ENCODE measurements around the gene LRRC75A. TPM values are rescaled to one million over a fixed set of nuclear protein-coding genes. Genes with fewer than 3 reads are reported as not detected.
"Not testable (repeated sequence)": the region's sequence is repeated elsewhere in the genome, so short reads cannot be mapped to it uniquely, and the experiment has no call there.

Gene LRRC75A
- total and polyA plus RNA-seq, 7 donors = 0.20 to 0.69 (median 0.30) TPM

DNA sequence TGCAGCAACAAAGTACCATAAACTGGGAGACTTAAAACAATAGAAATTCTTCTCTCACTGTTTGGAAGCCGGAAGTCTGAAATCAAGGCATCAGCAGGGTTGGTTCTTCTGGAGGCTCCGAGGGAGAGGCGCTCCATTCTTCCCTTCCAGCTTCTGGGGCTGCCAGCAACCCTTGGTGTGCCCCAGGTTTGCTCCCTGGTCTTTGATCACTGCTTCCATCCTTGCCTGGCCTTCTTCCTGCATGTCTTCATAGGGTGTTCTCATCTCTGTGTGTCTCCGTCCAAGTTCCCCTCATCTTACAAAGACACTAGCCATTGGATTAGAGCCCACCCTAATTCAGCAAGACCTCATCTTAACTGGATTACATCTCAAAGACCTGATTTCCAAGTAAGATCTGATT, 35.3 kb upstream of the LRRC75A start:
- WGBS, 3 donors = 68 to 78% (median 75%) methylated on average over 4 of the region's 4 CpGs

DNA sequence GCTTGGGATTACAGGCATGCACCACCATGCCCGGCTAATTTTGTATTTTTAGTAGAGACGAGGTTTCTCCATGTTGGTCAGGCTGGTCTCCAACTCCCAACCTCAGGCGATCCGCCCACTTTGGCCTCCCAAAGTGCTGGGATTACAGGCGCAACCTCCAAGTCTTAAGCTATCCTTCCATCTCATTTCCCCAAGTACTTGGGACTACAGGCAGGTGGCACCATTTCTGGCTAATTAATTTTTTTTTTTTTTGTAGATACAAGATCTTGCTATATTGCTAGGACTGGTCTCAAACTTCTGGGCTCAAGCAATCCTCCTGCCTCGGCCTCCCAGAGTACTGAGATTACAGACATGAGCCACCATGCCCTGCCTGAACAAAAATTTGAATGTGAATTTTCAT, 33.6 kb upstream of the LRRC75A start:
- H3K27ac ChIP-seq; intact Hi-C loops (cut with DNase I): not testable (repeated sequence)
- WGBS, 3 donors = 89 to 94% (median 89%) methylated on average over 6 of the region's 6 CpGs

More for the DNA sequence above, 35.3 kb upstream of the LRRC75A start:
- Histone ChIP-seq H3K36me3 (ENCODE audit: insufficient read depth in 1 of 2, low read depth in 1 of 2) (no peaks in the 10 kb centered on the region), H3K4me1 (no peaks in the 10 kb centered on the region), H3K9me3 (no peaks in the 10 kb centered on the region), H3K27ac (no peak overlapping the region), H3K4me3 (no peak overlapping the region), H3K27me3 (ENCODE audit: insufficient read depth in 3 of 3, low read length in 2 of 3) (peaks cover 0 to 6% (median 2%) of the 10 kb centered on the region in 3 donors)
- TF ChIP-seq, protein P1, sequence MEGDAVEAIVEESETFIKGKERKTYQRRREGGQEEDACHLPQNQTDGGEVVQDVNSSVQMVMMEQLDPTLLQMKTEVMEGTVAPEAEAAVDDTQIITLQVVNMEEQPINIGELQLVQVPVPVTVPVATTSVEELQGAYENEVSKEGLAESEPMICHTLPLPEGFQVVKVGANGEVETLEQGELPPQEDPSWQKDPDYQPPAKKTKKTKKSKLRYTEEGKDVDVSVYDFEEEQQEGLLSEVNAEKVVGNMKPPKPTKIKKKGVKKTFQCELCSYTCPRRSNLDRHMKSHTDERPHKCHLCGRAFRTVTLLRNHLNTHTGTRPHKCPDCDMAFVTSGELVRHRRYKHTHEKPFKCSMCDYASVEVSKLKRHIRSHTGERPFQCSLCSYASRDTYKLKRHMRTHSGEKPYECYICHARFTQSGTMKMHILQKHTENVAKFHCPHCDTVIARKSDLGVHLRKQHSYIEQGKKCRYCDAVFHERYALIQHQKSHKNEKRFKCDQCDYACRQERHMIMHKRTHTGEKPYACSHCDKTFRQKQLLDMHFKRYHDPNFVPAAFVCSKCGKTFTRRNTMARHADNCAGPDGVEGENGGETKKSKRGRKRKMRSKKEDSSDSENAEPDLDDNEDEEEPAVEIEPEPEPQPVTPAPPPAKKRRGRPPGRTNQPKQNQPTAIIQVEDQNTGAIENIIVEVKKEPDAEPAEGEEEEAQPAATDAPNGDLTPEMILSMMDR (IDR thresholded peaks at IDR 0.05) = no peak
- DNase-seq = no peak
- intact Hi-C loops (cut with DNase I) = no loop called here
- ATAC-seq = no peak

DNA sequence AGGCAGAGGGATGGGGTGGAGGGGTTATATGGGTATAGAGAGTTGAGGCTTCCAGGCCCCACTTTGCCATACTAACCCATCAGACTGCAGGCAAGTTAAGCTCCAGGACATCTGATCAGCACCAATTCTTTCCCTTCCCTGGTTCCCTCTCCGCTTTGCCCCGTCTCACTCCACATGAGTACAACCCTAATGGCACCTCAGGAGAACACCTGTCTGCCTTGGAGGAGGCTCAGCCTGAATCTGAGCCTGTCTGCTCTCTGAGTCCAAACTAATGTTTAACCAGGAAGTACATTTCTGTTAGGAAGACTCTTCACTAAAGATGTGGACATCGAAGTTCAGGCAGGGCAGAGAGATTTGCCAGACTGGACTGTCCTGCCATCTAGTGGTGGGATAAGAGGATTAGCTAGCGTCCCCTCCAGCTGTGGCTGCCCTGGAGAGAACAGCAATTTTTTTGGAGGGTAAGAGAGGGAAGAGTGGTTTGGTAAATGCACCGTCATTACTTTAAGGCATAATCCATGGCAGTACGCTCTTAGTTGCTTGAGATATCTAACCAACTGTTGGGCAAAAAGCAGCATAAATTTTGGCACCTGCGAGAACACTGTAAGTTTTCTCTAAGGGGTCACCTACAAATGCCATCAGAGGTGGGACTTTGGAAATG, 29.2 kb upstream of the LRRC75A start:
- H3K27me3 ChIP-seq (ENCODE audit: insufficient read depth in 3 of 3, low read length in 2 of 3) = peaks cover 0 to 20% (median 0%) of the 10 kb centered on the region in 3 donors
- DNase-seq (peak; percentile 65 to 68), ATAC-seq (peak; percentile 91 to 98 (median 94))
- intact Hi-C loops (cut with DNase I) = loop anchor here (2.0 kb wide), 3 partner anchors 68 to 156 kb away; no protein-coding TSS in a partner anchor
- H3K9me3 ChIP-seq = no peaks in the 10 kb centered on the region
- TF ChIP-seq, protein P1 (IDR thresholded peaks at IDR 0.05) = peak; percentile 92
- 23 to 33% (median 33%) methylated on average over 7 of the region's 7 CpGs for WGBS, 3 donors
- peaks cover 8% of the 10 kb centered on the region for H3K4me1 ChIP-seq
- H3K36me3 ChIP-seq (ENCODE audit: insufficient read depth in 1 of 2, low read depth in 1 of 2) = no peaks in the 10 kb centered on the region
- H3K4me3 ChIP-seq = no peak overlapping the region
- H3K27ac ChIP-seq = no peak overlapping the region

More for the DNA sequence above, 33.6 kb upstream of the LRRC75A start:
- H3K9me3 ChIP-seq; ATAC-seq; H3K4me1 ChIP-seq; H3K4me3 ChIP-seq; H3K27me3 ChIP-seq (ENCODE audit: insufficient read depth in 3 of 3, low read length in 2 of 3); H3K36me3 ChIP-seq (ENCODE audit: insufficient read depth in 1 of 2, low read depth in 1 of 2); DNase-seq: not testable (repeated sequence)

DNA sequence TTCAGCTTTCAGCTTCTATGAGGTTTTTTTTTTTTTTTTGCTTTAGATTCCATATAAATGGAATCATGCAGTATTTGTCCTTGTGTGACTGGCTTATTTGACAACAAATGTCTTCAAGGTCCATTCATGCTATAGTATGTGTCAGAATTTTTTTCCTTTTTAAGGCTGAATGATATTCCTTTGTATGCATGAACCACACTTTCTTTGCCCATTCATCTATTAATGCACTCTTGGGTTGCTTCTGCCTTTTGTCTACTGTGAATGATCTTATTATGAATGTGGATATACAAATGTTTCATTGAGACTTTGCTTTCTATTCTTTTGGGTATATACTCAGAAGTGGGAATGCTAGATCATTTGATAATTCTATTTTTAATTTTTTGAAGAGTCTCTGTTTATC, 27.0 kb upstream of the LRRC75A start:
- H3K4me1 ChIP-seq = peaks cover 8% of the 10 kb centered on the region
- no peaks in the 10 kb centered on the region for H3K36me3 ChIP-seq (ENCODE audit: insufficient read depth in 1 of 2, low read depth in 1 of 2)
- TF ChIP-seq, protein P1 (IDR thresholded peaks at IDR 0.05) = no peak
- DNase-seq (no peak), ATAC-seq (no peak)
- no peak overlapping the region for H3K27ac ChIP-seq
- peaks cover 0 to 20% (median 0%) of the 10 kb centered on the region in 3 donors for H3K27me3 ChIP-seq (ENCODE audit: insufficient read depth in 3 of 3, low read length in 2 of 3)
- H3K4me3 ChIP-seq = no peak overlapping the region
- no peaks in the 10 kb centered on the region for H3K9me3 ChIP-seq
- intact Hi-C loops (cut with DNase I) = no loop called here

DNA sequence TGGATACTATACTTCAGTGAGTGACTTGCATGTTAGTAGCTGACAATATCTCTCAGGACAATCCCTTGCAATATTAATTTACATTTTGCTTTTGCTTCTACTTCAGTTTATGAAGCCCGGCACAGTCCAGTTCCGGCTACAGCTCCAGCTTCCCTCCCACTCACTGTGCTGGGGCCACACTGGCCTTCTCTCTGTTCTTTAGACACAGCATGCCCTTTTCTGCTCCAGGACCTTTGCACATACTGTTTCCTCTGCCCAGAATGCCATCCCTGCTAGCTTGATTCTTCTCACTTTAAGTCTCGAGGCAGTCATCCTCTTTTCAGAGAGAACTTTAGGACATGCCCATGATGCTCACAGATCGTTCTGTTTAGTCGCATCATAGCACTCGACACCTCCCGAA, 25.5 kb upstream of the LRRC75A start:
- H3K27me3 ChIP-seq (ENCODE audit: insufficient read depth in 3 of 3, low read length in 2 of 3) = peaks cover 0 to 20% (median 0%) of the 10 kb centered on the region in 3 donors
- intact Hi-C loops (cut with DNase I) = no loop called here
- WGBS, 3 donors = 92 to 94% (median 93%) methylated on average over 7 of the region's 7 CpGs
- DNase-seq (no peak), ATAC-seq (no peak)
- TF ChIP-seq, protein P1 (IDR thresholded peaks at IDR 0.05) = no peak
- H3K27ac ChIP-seq = no peak overlapping the region
- H3K4me3 ChIP-seq = no peak overlapping the region
- H3K4me1 ChIP-seq = peaks cover 8% of the 10 kb centered on the region
- H3K9me3 ChIP-seq = no peaks in the 10 kb centered on the region
- no peaks in the 10 kb centered on the region for H3K36me3 ChIP-seq (ENCODE audit: insufficient read depth in 1 of 2, low read depth in 1 of 2)

All from psoas muscle (tissue), 8 donors.